HepG2 (cell line): ENCODE results near the gene PCGF2. TPM values are rescaled to one million over a fixed set of nuclear protein-coding genes. Genes with fewer than 3 reads are reported as not detected.

Source experiments
- ARHGAP35 ChIP-seq: sonication (generic); formaldehyde crosslinking; IDR thresholded peaks from 2 replicates; pipeline ENCODE4 v1.9.0; 2022; ENCODE audit warnings: mild to moderate bottlenecking, inconsistent platforms, moderate library complexity, missing genetic modification reagents, borderline replicate concordance
- FIP1L1 ChIP-seq: fragments of 200-400 bp; formaldehyde crosslinking; IDR thresholded peaks from 2 replicates; pipeline ENCODE4 v1.6.1; 2018; ENCODE audit warnings: low read depth, mild to moderate bottlenecking, low read length, moderate library complexity, borderline replicate concordance; ENCODE audit not compliant: insufficient read depth
- KLF11 ChIP-seq: IDR thresholded peaks from 2 replicates; pipeline ENCODE4 v1.6.1; 2016; ENCODE audit warnings: missing compliant biosample characterization
- PTBP1 ChIP-seq: fragments of 200-400 bp; formaldehyde crosslinking; IDR thresholded peaks from 2 replicates; pipeline ENCODE4 v1.6.1; 2018; ENCODE audit warnings: low read length, low read depth; ENCODE audit not compliant: poor library complexity, severe bottlenecking
- TOPORS ChIP-seq: sonication (generic); formaldehyde crosslinking; IDR thresholded peaks from 2 replicates; pipeline ENCODE4 v1.8.0; 2023; ENCODE audit warnings: mild to moderate bottlenecking, missing genetic modification reagents
- YEATS4 ChIP-seq: sonication (generic); formaldehyde crosslinking; IDR thresholded peaks from 2 replicates; pipeline ENCODE4 v1.4.0; 2020; ENCODE audit warnings: missing genetic modification reagents, borderline replicate concordance
- ZBTB38 ChIP-seq: sonication (generic); formaldehyde crosslinking; IDR thresholded peaks from 2 replicates; pipeline ENCODE4 v1.5.1; 2020; ENCODE audit warnings: mild to moderate bottlenecking, missing genetic modification reagents
- ZNF343 ChIP-seq: sonication (generic); formaldehyde crosslinking; IDR thresholded peaks from 2 replicates; pipeline ENCODE4 v1.4.0; 2020; ENCODE audit warnings: mild to moderate bottlenecking, missing genetic modification reagents
- ZNF547 ChIP-seq: sonication (generic); formaldehyde crosslinking; IDR thresholded peaks from 2 replicates; pipeline ENCODE4 v1.5.1; 2020; ENCODE audit warnings: mild to moderate bottlenecking, missing genetic modification reagents
- ZNF614 ChIP-seq: IDR thresholded peaks from 2 replicates; pipeline ENCODE4 v1.6.1; 2018; ENCODE audit warnings: missing biosample characterization, missing genetic modification reagents, inconsistent platforms, borderline replicate concordance
- ZSCAN22 ChIP-seq: sonication (generic); formaldehyde crosslinking; IDR thresholded peaks from 2 replicates; pipeline ENCODE4 v1.4.0; 2020; ENCODE audit warnings: mild to moderate bottlenecking, missing genetic modification reagents
- polyA plus RNA-seq, 8 experiments: library from polyadenylated mRNA; depleted of rRNA in 3 of 8; stranded (reverse) in 7 of 8; unstranded in 1 of 8; fragments of >200 nt; fragmentation: Illumina TruSeq in 4 of 8; extraction: Trizol in 4 of 8; gene quantifications; 2 replicates each; pipeline versions ENCODE4 v1.2.1 to v1.2.3, GENCODE V29; 2011 to 2016; ENCODE audit warnings: low read depth in 4 of 8, missing spikeins in 1 of 8, mixed read lengths in 1 of 8; ENCODE audit not compliant: insufficient read depth in 1 of 8
- total RNA-seq, 5 experiments: library from RNA; depleted of rRNA; stranded (reverse); fragments of >200 nt; fragmentation: Illumina TruSeq; extraction: Trizol; gene quantifications; 2 replicates each; pipeline ENCODE4 v1.2.3, GENCODE V29; 2016; ENCODE audit warnings: low read depth in 1 of 5
- TF ChIP-seq, protein P1 (sequence below): sonication (generic); formaldehyde crosslinking; IDR thresholded peaks from 2 replicates; pipeline ENCODE4 v1.4.0; 2020; ENCODE audit warnings: mild to moderate bottlenecking, missing genetic modification reagents
- TF ChIP-seq, protein P2 (sequence below): sonication (generic); formaldehyde crosslinking; IDR thresholded peaks from 2 replicates; pipeline ENCODE4 v1.5.1; 2020; ENCODE audit warnings: missing genetic modification reagents, mild to moderate bottlenecking, borderline replicate concordance

PCGF2 gene
- total and polyA plus RNA-seq, 2 of the 13 experiments (the other 11 are each of a cell fraction or from before 2014, with no cell fraction given) = 11.6 to 29.4 TPM

DNA sequence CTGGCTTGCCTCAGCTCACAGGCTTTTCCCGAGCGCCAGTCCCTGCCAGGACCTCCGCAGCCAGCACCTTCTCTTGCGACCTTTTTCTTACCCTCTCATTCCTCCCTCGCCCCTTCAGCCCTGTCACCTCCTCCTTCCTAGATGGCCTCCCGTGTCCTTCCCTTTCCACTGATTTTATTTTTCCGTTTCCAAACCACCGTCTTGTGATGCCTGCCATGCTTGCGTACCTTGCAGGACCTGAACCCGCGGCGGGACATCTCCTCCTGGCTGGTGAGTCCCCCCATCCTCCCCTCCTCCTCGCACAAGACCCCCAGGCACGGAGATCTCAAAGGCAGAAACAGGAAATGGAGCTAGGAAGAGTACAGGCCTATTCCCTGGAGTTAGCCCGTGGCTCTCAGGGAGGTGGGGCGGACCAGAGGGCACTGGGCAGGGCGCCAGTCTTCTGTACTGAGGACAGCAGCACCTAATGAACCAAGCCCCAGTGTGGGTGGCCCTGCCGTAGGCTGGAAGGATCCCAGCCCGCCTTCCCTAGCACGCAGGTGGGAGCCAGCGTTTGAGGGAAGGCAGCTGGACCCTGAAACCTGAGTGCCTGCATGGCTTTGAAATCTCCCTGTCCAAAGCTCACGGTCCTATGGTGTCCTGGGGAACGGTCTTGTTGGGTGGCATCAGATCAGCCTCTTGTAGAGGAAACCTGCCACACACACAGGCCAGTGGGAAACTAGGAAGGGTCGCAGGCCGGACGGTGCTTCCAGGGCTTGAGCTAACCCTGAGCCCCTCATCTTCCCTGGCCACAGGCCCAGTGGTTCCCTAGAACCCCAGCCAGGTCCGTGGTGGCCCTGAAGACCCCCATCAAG is 17.4 kb downstream of the PCGF2 start (continued):
- TF ChIP-seq ARHGAP35 (0 out of 2 replicates have a peak, but pooled peaks have one; percentile 70), TOPORS (peak; percentile 71; the same call in 1 of the 2 replicates), PTBP1 (no peak), ZNF343 (no peak; the same call in 1 of the 2 replicates), YEATS4 (CRISPR knock-in tag) (peak; percentile 40; the same call in 1 of the 2 replicates), ZNF547 (CRISPR knock-in tag) (no peak; the same call in 1 of the 2 replicates), ZBTB38 (CRISPR knock-in tag) (peak; percentile 35; the same call in 1 of the 2 replicates), ZSCAN22 (CRISPR knock-in tag) (0 out of 2 replicates have a peak, but pooled peaks have one; percentile 22), KLF11 (peak; percentile 80), FIP1L1 (0 out of 2 replicates have a peak, but pooled peaks have one; percentile 59), ZNF614 (CRISPR knock-in tag) (peak; percentile 59)
- TF ChIP-seq, protein P1, sequence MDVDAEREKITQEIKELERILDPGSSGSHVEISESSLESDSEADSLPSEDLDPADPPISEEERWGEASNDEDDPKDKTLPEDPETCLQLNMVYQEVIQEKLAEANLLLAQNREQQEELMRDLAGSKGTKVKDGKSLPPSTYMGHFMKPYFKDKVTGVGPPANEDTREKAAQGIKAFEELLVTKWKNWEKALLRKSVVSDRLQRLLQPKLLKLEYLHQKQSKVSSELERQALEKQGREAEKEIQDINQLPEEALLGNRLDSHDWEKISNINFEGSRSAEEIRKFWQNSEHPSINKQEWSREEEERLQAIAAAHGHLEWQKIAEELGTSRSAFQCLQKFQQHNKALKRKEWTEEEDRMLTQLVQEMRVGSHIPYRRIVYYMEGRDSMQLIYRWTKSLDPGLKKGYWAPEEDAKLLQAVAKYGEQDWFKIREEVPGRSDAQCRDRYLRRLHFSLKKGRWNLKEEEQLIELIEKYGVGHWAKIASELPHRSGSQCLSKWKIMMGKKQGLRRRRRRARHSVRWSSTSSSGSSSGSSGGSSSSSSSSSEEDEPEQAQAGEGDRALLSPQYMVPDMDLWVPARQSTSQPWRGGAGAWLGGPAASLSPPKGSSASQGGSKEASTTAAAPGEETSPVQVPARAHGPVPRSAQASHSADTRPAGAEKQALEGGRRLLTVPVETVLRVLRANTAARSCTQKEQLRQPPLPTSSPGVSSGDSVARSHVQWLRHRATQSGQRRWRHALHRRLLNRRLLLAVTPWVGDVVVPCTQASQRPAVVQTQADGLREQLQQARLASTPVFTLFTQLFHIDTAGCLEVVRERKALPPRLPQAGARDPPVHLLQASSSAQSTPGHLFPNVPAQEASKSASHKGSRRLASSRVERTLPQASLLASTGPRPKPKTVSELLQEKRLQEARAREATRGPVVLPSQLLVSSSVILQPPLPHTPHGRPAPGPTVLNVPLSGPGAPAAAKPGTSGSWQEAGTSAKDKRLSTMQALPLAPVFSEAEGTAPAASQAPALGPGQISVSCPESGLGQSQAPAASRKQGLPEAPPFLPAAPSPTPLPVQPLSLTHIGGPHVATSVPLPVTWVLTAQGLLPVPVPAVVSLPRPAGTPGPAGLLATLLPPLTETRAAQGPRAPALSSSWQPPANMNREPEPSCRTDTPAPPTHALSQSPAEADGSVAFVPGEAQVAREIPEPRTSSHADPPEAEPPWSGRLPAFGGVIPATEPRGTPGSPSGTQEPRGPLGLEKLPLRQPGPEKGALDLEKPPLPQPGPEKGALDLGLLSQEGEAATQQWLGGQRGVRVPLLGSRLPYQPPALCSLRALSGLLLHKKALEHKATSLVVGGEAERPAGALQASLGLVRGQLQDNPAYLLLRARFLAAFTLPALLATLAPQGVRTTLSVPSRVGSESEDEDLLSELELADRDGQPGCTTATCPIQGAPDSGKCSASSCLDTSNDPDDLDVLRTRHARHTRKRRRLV (CRISPR knock-in tag) = 0 out of 2 replicates have a peak, but pooled peaks have one; percentile 31
- TF ChIP-seq, protein P2, sequence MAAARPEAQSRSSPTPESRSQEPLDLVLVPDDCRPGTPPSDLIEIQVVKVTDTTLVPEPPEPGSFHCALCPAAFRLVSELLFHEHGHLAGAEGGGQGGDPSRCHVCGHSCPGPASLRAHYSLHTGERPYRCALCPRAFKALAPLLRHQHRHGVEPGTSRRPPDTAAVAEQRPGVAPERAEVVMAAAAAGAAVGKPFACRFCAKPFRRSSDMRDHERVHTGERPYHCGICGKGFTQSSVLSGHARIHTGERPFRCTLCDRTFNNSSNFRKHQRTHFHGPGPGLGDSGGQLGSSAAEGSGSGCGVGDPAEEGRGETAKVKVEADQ (CRISPR knock-in tag) = 0 out of 2 replicates have a peak, but pooled peaks have one; percentile 69
